SK-N-SH treated with all-trans-retinoic acid at 6 μM for 48 hours (cell line): ENCODE data around the gene ZNF341.

Experiments used
- ATAC-seq: fragments of 200-7000 bp; cut with Tn5 transposase; 3 replicates; pipeline ENCODE4 v1.9.1; 2020; ENCODE audit warnings: mild to moderate bottlenecking, moderate library complexity
- ARNTL ChIP-seq: fragments of 450-650 bp; formaldehyde crosslinking; IDR thresholded peaks from 2 replicates; pipeline ENCODE4 v1.5.0; 2020; ENCODE audit warnings: low read depth, mild to moderate bottlenecking, moderate library complexity, borderline replicate concordance
- BACH2 ChIP-seq: fragments of 250-450 bp; sonication (Bioruptor Pico); IDR thresholded peaks from 2 replicates; pipeline ENCODE4 v1.9.0; 2021; ENCODE audit warnings: mild to moderate bottlenecking, borderline replicate concordance
- CSDC2 ChIP-seq: fragments of 250-450 bp; sonication (Bioruptor Pico); IDR thresholded peaks from 2 replicates; pipeline ENCODE4 v1.5.0; 2020; ENCODE audit warnings: mild to moderate bottlenecking, moderate library complexity
- ESRRG ChIP-seq: fragments of 250-450 bp; sonication (Bioruptor Pico); IDR thresholded peaks from 2 replicates; pipeline ENCODE4 v1.6.1; 2021; ENCODE audit warnings: mild to moderate bottlenecking
- GLIS3 ChIP-seq: fragments of 250-450 bp; sonication (Bioruptor Pico); IDR thresholded peaks from 2 replicates; pipeline ENCODE4 v1.5.0; 2020; ENCODE audit warnings: mild to moderate bottlenecking, moderate library complexity
- ISL1 ChIP-seq: fragments of 250-450 bp; sonication (Bioruptor Pico); IDR thresholded peaks from 2 replicates; pipeline ENCODE4 v2.1.2; 2022; ENCODE audit warnings: mild to moderate bottlenecking, moderate library complexity
- OSR1 ChIP-seq: fragments of 250-450 bp; sonication (Bioruptor Pico); IDR thresholded peaks from 2 replicates; pipeline ENCODE4 v1.8.0; 2022; ENCODE audit warnings: moderate library complexity, mild to moderate bottlenecking, inconsistent platforms
- PATZ1 ChIP-seq: fragments of 250-450 bp; sonication (Bioruptor Pico); IDR thresholded peaks from 2 replicates; pipeline ENCODE4 v1.8.0; 2020; ENCODE audit warnings: mild to moderate bottlenecking, moderate library complexity, borderline replicate concordance
- POU6F1 ChIP-seq: fragments of 250-450 bp; sonication (Bioruptor Pico); IDR thresholded peaks from 2 replicates; pipeline ENCODE4 v1.8.0; 2021; ENCODE audit warnings: low read depth, mild to moderate bottlenecking, moderate library complexity, borderline replicate concordance
- PPARA ChIP-seq: fragments of 250-450 bp; sonication (Bioruptor Pico); IDR thresholded peaks from 2 replicates; pipeline ENCODE4 v1.5.0; 2020; ENCODE audit warnings: mild to moderate bottlenecking, borderline replicate concordance
- RARB ChIP-seq: fragments of 250-450 bp; sonication (Bioruptor Pico); IDR thresholded peaks from 2 replicates; pipeline ENCODE4 v1.8.0; 2021; ENCODE audit warnings: mild to moderate bottlenecking, moderate library complexity
- SNAI2 ChIP-seq: fragments of 250-450 bp; sonication (Bioruptor Pico); IDR thresholded peaks from 2 replicates; pipeline ENCODE4 v1.5.0; 2020; ENCODE audit warnings: mild to moderate bottlenecking, moderate library complexity
- TCF4 ChIP-seq: fragments of 250-450 bp; sonication (Bioruptor Pico); IDR thresholded peaks from 2 replicates; pipeline ENCODE4 v1.8.0; 2021; ENCODE audit warnings: mild to moderate bottlenecking, moderate library complexity, borderline replicate concordance
- TSHZ2 ChIP-seq: fragments of 250-450 bp; sonication (Bioruptor Pico); IDR thresholded peaks from 2 replicates; pipeline ENCODE4 v1.5.0; 2020; ENCODE audit warnings: mild to moderate bottlenecking, moderate library complexity
- ZC3H10 ChIP-seq: fragments of 250-450 bp; sonication (Bioruptor Pico); IDR thresholded peaks from 2 replicates; pipeline ENCODE4 v1.5.1; 2021; ENCODE audit warnings: mild to moderate bottlenecking, moderate library complexity
- ZFP3 ChIP-seq: fragments of 250-450 bp; sonication (Bioruptor Pico); IDR thresholded peaks from 2 replicates; pipeline ENCODE4 v1.5.0; 2020; ENCODE audit warnings: mild to moderate bottlenecking, moderate library complexity
- ZFP30 ChIP-seq: fragments of 450-650 bp; formaldehyde crosslinking; IDR thresholded peaks from 2 replicates; pipeline ENCODE4 v1.5.0; 2022; ENCODE audit warnings: mild to moderate bottlenecking, moderate library complexity
- ZNF565 ChIP-seq: fragments of 450-650 bp; formaldehyde crosslinking; conservative IDR thresholded peaks from 2 replicates; pipeline ENCODE4 v1.5.0; 2020; ENCODE audit warnings: low read depth, mild to moderate bottlenecking, moderate library complexity
- ZNF70 ChIP-seq: fragments of 450-650 bp; formaldehyde crosslinking; IDR thresholded peaks from 2 replicates; pipeline ENCODE4 v1.5.0; 2020; ENCODE audit warnings: mild to moderate bottlenecking, moderate library complexity
- ZNF8 ChIP-seq: fragments of 450-650 bp; formaldehyde crosslinking; IDR thresholded peaks from 2 replicates; pipeline ENCODE4 v1.5.0; 2020; ENCODE audit warnings: mild to moderate bottlenecking, moderate library complexity
- TF ChIP-seq, protein P1 (sequence below): fragments of 250-450 bp; sonication (Bioruptor Pico); IDR thresholded peaks from 2 replicates; pipeline ENCODE4 v1.5.1; 2020; ENCODE audit warnings: low read depth, mild to moderate bottlenecking, moderate library complexity
- TF ChIP-seq, protein P2 (sequence below): fragments of 250-450 bp; sonication (Bioruptor Pico); IDR thresholded peaks from 2 replicates; pipeline ENCODE4 v1.5.1; 2021; ENCODE audit warnings: mild to moderate bottlenecking, moderate library complexity

The ZNF341 gene

GRCh38 chr20:33757458-33757857 is 25.7 kb downstream of the ZNF341 start:
- ATAC-seq = no peak
- TF ChIP-seq ISL1 (no peak), TCF4 (CRISPR knock-in tag) (no peak), ZC3H10 (no peak), ZNF8 (CRISPR knock-in tag) (no peak), SNAI2 (CRISPR knock-in tag) (no peak), GLIS3 (CRISPR knock-in tag) (no peak), OSR1 (CRISPR knock-in tag) (no peak), POU6F1 (CRISPR knock-in tag) (no peak), PATZ1 (CRISPR knock-in tag) (no peak), ZFP30 (no peak), ZFP3 (CRISPR knock-in tag) (no peak), PPARA (no peak), ZNF565 (CRISPR knock-in tag) (no peak), ESRRG (no peak), RARB (CRISPR knock-in tag) (no peak), ARNTL (CRISPR knock-in tag) (no peak)
- TF ChIP-seq, protein P1, sequence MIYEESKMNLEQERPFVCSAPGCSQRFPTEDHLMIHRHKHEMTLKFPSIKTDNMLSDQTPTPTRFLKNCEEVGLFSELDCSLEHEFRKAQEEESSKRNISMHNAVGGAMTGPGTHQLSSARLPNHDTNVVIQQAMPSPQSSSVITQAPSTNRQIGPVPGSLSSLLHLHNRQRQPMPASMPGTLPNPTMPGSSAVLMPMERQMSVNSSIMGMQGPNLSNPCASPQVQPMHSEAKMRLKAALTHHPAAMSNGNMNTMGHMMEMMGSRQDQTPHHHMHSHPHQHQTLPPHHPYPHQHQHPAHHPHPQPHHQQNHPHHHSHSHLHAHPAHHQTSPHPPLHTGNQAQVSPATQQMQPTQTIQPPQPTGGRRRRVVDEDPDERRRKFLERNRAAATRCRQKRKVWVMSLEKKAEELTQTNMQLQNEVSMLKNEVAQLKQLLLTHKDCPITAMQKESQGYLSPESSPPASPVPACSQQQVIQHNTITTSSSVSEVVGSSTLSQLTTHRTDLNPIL (CRISPR knock-in tag) = no peak
- TF ChIP-seq, protein P2, sequence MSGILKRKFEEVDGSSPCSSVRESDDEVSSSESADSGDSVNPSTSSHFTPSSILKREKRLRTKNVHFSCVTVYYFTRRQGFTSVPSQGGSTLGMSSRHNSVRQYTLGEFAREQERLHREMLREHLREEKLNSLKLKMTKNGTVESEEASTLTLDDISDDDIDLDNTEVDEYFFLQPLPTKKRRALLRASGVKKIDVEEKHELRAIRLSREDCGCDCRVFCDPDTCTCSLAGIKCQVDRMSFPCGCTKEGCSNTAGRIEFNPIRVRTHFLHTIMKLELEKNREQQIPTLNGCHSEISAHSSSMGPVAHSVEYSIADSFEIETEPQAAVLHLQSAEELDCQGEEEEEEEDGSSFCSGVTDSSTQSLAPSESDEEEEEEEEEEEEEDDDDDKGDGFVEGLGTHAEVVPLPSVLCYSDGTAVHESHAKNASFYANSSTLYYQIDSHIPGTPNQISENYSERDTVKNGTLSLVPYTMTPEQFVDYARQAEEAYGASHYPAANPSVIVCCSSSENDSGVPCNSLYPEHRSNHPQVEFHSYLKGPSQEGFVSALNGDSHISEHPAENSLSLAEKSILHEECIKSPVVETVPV (CRISPR knock-in tag) = no peak

DNA sequence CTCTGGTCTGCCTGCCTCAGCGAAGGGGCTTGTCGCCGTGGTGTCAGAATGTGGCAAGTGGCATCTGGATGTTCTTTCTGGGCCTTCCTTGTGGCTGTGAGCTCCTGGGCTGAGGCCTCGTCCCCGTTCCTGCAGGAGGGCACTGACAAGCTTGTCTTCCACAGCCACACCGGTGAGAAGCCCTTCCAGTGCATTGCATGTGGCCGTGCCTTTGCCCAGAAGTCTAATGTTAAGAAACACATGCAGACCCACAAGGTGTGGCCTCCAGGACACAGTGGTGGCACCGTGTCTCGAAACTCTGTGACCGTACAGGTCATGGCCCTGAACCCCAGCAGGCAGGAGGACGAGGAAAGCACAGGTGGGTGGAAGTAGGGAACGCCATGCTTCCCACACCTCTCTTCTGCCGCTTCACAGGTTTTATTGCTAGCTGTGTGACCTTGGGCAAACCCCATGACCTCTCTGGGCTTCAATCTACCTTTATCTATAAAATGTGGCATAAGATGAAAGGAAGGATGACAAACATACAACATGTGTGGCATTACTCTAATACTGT is 30.0 kb downstream of the ZNF341 start:
- no peak for TF ChIP-seq PPARA
- no peak for TF ChIP-seq ISL1
- no peak for TF ChIP-seq ZFP30
- no peak for TF ChIP-seq ESRRG
- no peak for TF ChIP-seq ZNF565 (CRISPR knock-in tag)
- TF ChIP-seq ZFP3 (CRISPR knock-in tag) = no peak
- no peak for TF ChIP-seq CSDC2 (CRISPR knock-in tag)
- TF ChIP-seq, protein P2 (CRISPR knock-in tag) = no peak
- no peak for TF ChIP-seq TSHZ2 (CRISPR knock-in tag)
- no peak for TF ChIP-seq RARB (CRISPR knock-in tag)
- no peak for TF ChIP-seq OSR1 (CRISPR knock-in tag)
- TF ChIP-seq BACH2 (CRISPR knock-in tag) = no peak
- TF ChIP-seq ARNTL (CRISPR knock-in tag) = no peak
- TF ChIP-seq ZC3H10 = no peak
- TF ChIP-seq ZNF70 (CRISPR knock-in tag) = no peak
- no peak for TF ChIP-seq PATZ1 (CRISPR knock-in tag)
- TF ChIP-seq, all 23 proteins: peak for 0
- no peak for ATAC-seq
